Caco-2 (cell line): ENCODE measurements around the gene GEMIN4. TPM values are rescaled to one million over a fixed set of nuclear protein-coding genes. Genes with fewer than 3 reads are reported as not detected.

Experiments
- BruUV-seq: library from RNA; stranded (reverse); fragments of 400-500 nt; replicated peaks from 2 replicates; lab custom pipeline; 2021; lab: Mats Ljungman, UMichigan
- CTCF ChIA-PET: fragments of 300-600 bp; sonication (Branson Sonifier 250); formaldehyde crosslinking; loops from one replicate; lab custom pipeline; 2022; ENCODE audit warnings: antibody characterized with exemption; lab: Charles Lee
- POLR2A ChIA-PET: fragments of 300-600 bp; sonication (Branson Sonifier 250); formaldehyde crosslinking; loops from one replicate; lab custom pipeline; 2022; ENCODE audit warnings: antibody characterized with exemption; lab: Charles Lee
- DNase-seq, 2 experiments: peaks; one replicate each; pipeline versions ENCODE4 v3.0.0 to v3.0.0-alpha.2; 2020 to 2022
- H3K27me3 ChIP-seq: replicated peaks from 2 replicates; pipeline ENCODE4 v1.6.0; 2011; ENCODE audit warnings: low read length; ENCODE audit not compliant: control insufficient read depth, insufficient read depth
- H3K36me3 ChIP-seq: 2 replicates; pipeline ENCODE4 v1.5.1; 2011; ENCODE audit warnings: low read length; ENCODE audit not compliant: control insufficient read depth, insufficient read depth
- H3K4me1 ChIP-seq: fragments of 250-450 bp; sonication (Bioruptor Pico); 2 replicates; pipeline ENCODE4 v1.5.1; 2020; ENCODE audit warnings: mild to moderate bottlenecking
- H3K4me3 ChIP-seq: 2 replicates; pipeline ENCODE4 v1.5.1; 2011; ENCODE audit warnings: low read depth, mild to moderate bottlenecking, control low read depth, low read length
- H3K9me3 ChIP-seq: fragments of 250-450 bp; sonication (Bioruptor Pico); 2 replicates; pipeline ENCODE4 v1.5.1; 2020; ENCODE audit warnings: mild to moderate bottlenecking, moderate library complexity
- H3K27ac Mint-ChIP-seq: one replicate; pipeline ENCODE4 v1.8.0; 2022; ENCODE audit warnings: mixed read lengths; ENCODE audit not compliant: unreplicated experiment
- H3K27me3 Mint-ChIP-seq: one replicate; pipeline ENCODE4 v1.8.0; 2022; ENCODE audit warnings: mixed read lengths; ENCODE audit not compliant: insufficient read depth, unreplicated experiment
- H3K36me3 Mint-ChIP-seq: one replicate; pipeline ENCODE4 v1.8.0; 2022; ENCODE audit warnings: mild to moderate bottlenecking, mixed read lengths; ENCODE audit not compliant: insufficient read depth, unreplicated experiment
- H3K4me1 Mint-ChIP-seq: one replicate; pipeline ENCODE4 v1.8.0; 2022; ENCODE audit warnings: low read depth, mixed read lengths; ENCODE audit not compliant: unreplicated experiment
- H3K4me3 Mint-ChIP-seq: one replicate; pipeline ENCODE4 v1.8.0; 2022; ENCODE audit warnings: mild to moderate bottlenecking, moderate library complexity, mixed read lengths; ENCODE audit not compliant: unreplicated experiment
- H3K9me3 Mint-ChIP-seq: one replicate; pipeline ENCODE4 v1.8.0; 2022; ENCODE audit warnings: mixed read lengths; ENCODE audit not compliant: unreplicated experiment
- CTCF ChIP-seq, 2 experiments: fragments of 200-600 bp in 1 of 2; IDR thresholded peaks; 1 replicate in 1 of 2; 2 replicates in 1 of 2; pipeline versions ENCODE4 v1.5.1 to v1.8.0; 2011 to 2022; ENCODE audit warnings: antibody characterized with exemption in 1 of 2, control low read depth in 1 of 2, inconsistent platforms in 1 of 2, low read depth in 1 of 2, low read length in 1 of 2, mild to moderate bottlenecking in 1 of 2, moderate library complexity in 1 of 2; ENCODE audit not compliant: insufficient read depth in 1 of 2, severe bottlenecking in 1 of 2, unreplicated experiment in 1 of 2
- intact Hi-C: fragments of 100-400 bp; cut with micrococcal nuclease; formaldehyde crosslinking; loops from one replicate; pipeline ENCODE4 v1.10.0; 2022; ENCODE audit not compliant: unreplicated experiment
- total RNA-seq: library from RNA; stranded (reverse); gene quantifications from 2 replicates; pipeline ENCODE4 v1.2.3, GENCODE V29; 2022

GEMIN4 gene
- total RNA-seq, 1 experiment from 2014 or later: 19.1 TPM

GRCh38 chr17:799261-799660, 47.2 kb upstream of the GEMIN4 start:
- H3K27me3 ChIP-seq: no peaks in the 10 kb centered on the region
- no peak for DNase-seq
- H3K9me3 ChIP-seq: no peaks in the 10 kb centered on the region
- ChIA-PET POLR2A (interaction anchor here (0.6 kb wide), 1 partner anchor 181 kb away, joined by 5 read pairs; no protein-coding TSS in a partner anchor), CTCF (no interaction called here)
- H3K36me3 ChIP-seq: no peaks in the 10 kb centered on the region; the same call in 1 of the 2 replicates
- H3K27me3 Mint-ChIP-seq: no peaks in the 10 kb centered on the region
- intact Hi-C loops: no loop called here
- H3K27ac Mint-ChIP-seq: no peak overlapping the region
- no peak overlapping the region for H3K4me3 Mint-ChIP-seq
- no peaks in the 10 kb centered on the region for H3K4me1 Mint-ChIP-seq
- no peaks in the 10 kb centered on the region for H3K4me1 ChIP-seq
- H3K4me3 ChIP-seq: no peak overlapping the region
- peaks cover 20% of the 10 kb centered on the region for H3K36me3 Mint-ChIP-seq
- no peak for TF ChIP-seq CTCF (IDR thresholded peaks at IDR 0.05; ENCODE audit: insufficient read depth in 1 of 2, low read depth in 1 of 2, low read length in 1 of 2, severe bottlenecking in 1 of 2, unreplicated experiment in 1 of 2)
- H3K9me3 Mint-ChIP-seq: no peaks in the 10 kb centered on the region
- BruUV-seq: no TSS peak

GRCh38 chr17:798246-798645, 46.2 kb upstream of the GEMIN4 start:
- no peaks in the 10 kb centered on the region for H3K27me3 ChIP-seq
- Mint-ChIP-seq H3K4me3 (no peak overlapping the region), H3K27ac (no peak overlapping the region), H3K9me3 (no peaks in the 10 kb centered on the region), H3K36me3 (peaks cover 26% of the 10 kb centered on the region), H3K27me3 (no peaks in the 10 kb centered on the region), H3K4me1 (no peaks in the 10 kb centered on the region)
- no peaks in the 10 kb centered on the region for H3K4me1 ChIP-seq
- no peaks in the 10 kb centered on the region for H3K9me3 ChIP-seq
- ChIA-PET CTCF (no interaction called here), POLR2A (no interaction called here)
- H3K36me3 ChIP-seq: no peaks in the 10 kb centered on the region; the same call in 1 of the 2 replicates
- no peak for DNase-seq
- intact Hi-C loops: no loop called here
- no peak overlapping the region for H3K4me3 ChIP-seq
- TF ChIP-seq CTCF (IDR thresholded peaks at IDR 0.05; ENCODE audit: insufficient read depth in 1 of 2, low read depth in 1 of 2, low read length in 1 of 2, severe bottlenecking in 1 of 2, unreplicated experiment in 1 of 2): no peak
- BruUV-seq: no TSS peak

GRCh38 chr17:797236-797840, 45.3 kb upstream of the GEMIN4 start:
- POLR2A ChIA-PET: no interaction called here
- H3K27ac Mint-ChIP-seq: no peak overlapping the region
- CTCF ChIA-PET: no interaction called here
- Histone ChIP-seq H3K27me3 (no peaks in the 10 kb centered on the region), H3K36me3 (no peaks in the 10 kb centered on the region), H3K4me3 (no peak overlapping the region), H3K9me3 (no peaks in the 10 kb centered on the region), H3K4me1 (no peaks in the 10 kb centered on the region)
- no peak overlapping the region for H3K4me3 Mint-ChIP-seq
- H3K4me1 Mint-ChIP-seq: no peaks in the 10 kb centered on the region
- H3K27me3 Mint-ChIP-seq: no peaks in the 10 kb centered on the region
- DNase-seq: no peak
- intact Hi-C loops: no loop called here
- peaks cover 28% of the 10 kb centered on the region for H3K36me3 Mint-ChIP-seq
- H3K9me3 Mint-ChIP-seq: no peaks in the 10 kb centered on the region
- BruUV-seq: no TSS peak
- TF ChIP-seq CTCF (IDR thresholded peaks at IDR 0.05; ENCODE audit: insufficient read depth in 1 of 2, low read depth in 1 of 2, low read length in 1 of 2, severe bottlenecking in 1 of 2, unreplicated experiment in 1 of 2): no peak
